IMR-90 (cell line): ENCODE results near the gene MAP3K3. TPM values are rescaled to one million over a fixed set of nuclear protein-coding genes. Genes with fewer than 3 reads are reported as not detected.

ENCODE experiments used
- ATAC-seq: fragments of 200-7000 bp; cut with Tn5 transposase; 2 replicates; pipeline ENCODE4 v1.9.1; 2020; ENCODE audit warnings: low read depth, mild to moderate bottlenecking, moderate library complexity
- BruUV-seq: library from RNA; stranded (reverse); fragments of 400-500 nt; replicated peaks from 2 replicates; lab custom pipeline; 2021; lab: Mats Ljungman, UMichigan
- CTCF ChIA-PET: fragments of 300-600 bp; formaldehyde crosslinking; extraction: SDS; loops from one replicate; lab custom pipeline; 2021; ENCODE audit warnings: antibody characterized with exemption; lab: Yijun Ruan, JAX
- POLR2A ChIA-PET: fragments of 300-600 bp; sonication (Branson Sonifier 250); formaldehyde crosslinking; loops from one replicate; lab custom pipeline; 2022; ENCODE audit warnings: antibody characterized with exemption; ENCODE audit not compliant: unreplicated experiment; lab: Charles Lee
- DNase-seq: peaks from one replicate; pipeline ENCODE4 v3.0.0; 2013
- H2AFZ ChIP-seq: replicated peaks from 2 replicates; pipeline ENCODE3; 2013; ENCODE audit warnings: low read length, mild to moderate bottlenecking; ENCODE audit not compliant: poor library complexity
- H2AK5ac ChIP-seq: 2 replicates; pipeline ENCODE4 v1.6.1; 2013; ENCODE audit warnings: low read depth, low read length, inconsistent platforms
- H2AK9ac ChIP-seq: replicated peaks from 2 replicates; pipeline ENCODE3; 2013; ENCODE audit warnings: mild to moderate bottlenecking, low read depth, low read length, moderate library complexity; ENCODE audit not compliant: poor library complexity
- H2BK120ac ChIP-seq: 2 replicates; pipeline ENCODE4 v1.6.1; 2013; ENCODE audit warnings: low read depth, low read length, inconsistent platforms
- H2BK15ac ChIP-seq: 3 replicates; pipeline ENCODE4 v1.6.1; 2013; ENCODE audit warnings: low read depth, low read length, inconsistent platforms
- H2BK20ac ChIP-seq: 2 replicates; pipeline ENCODE4 v1.6.1; 2013; ENCODE audit warnings: low read depth, mild to moderate bottlenecking, inconsistent platforms, low read length, moderate library complexity
- H2BK5ac ChIP-seq: 2 replicates; pipeline ENCODE4 v1.6.1; 2013; ENCODE audit warnings: mild to moderate bottlenecking, low read depth, low read length, inconsistent platforms; ENCODE audit not compliant: poor library complexity, severe bottlenecking
- H3K14ac ChIP-seq: replicated peaks from 2 replicates; pipeline ENCODE4 v1.6.1; 2013; ENCODE audit warnings: low read depth, low read length, inconsistent platforms
- H3K18ac ChIP-seq: 2 replicates; pipeline ENCODE4 v1.6.1; 2013; ENCODE audit warnings: low read depth, low read length, control low read depth
- H3K23ac ChIP-seq: 2 replicates; pipeline ENCODE4 v1.6.1; 2013; ENCODE audit warnings: low read depth, low read length, inconsistent platforms
- H3K27ac ChIP-seq: 2 replicates; pipeline ENCODE4 v1.5.1; 2013; ENCODE audit warnings: mild to moderate bottlenecking, control low read depth, low read length; ENCODE audit not compliant: insufficient read depth
- H3K27me3 ChIP-seq: 2 replicates; pipeline ENCODE4 v1.6.1; 2013; ENCODE audit warnings: low read length; ENCODE audit not compliant: control insufficient read depth, insufficient read depth
- H3K36me3 ChIP-seq: 2 replicates; pipeline ENCODE4 v1.6.1; 2013; ENCODE audit warnings: low read length, mixed read lengths; ENCODE audit not compliant: control insufficient read depth, insufficient read depth
- H3K4ac ChIP-seq: 2 replicates; pipeline ENCODE4 v1.6.1; 2013; ENCODE audit warnings: low read depth, low read length, inconsistent platforms
- H3K4me1 ChIP-seq: 2 replicates; pipeline ENCODE4 v1.6.1; 2013; ENCODE audit warnings: low read length, mixed read lengths; ENCODE audit not compliant: control insufficient read depth, insufficient read depth
- H3K4me2 ChIP-seq: 2 replicates; pipeline ENCODE4 v1.6.1; 2013; ENCODE audit warnings: low read depth, mild to moderate bottlenecking, control low read depth, low read length, moderate library complexity
- H3K4me3 ChIP-seq: 2 replicates; pipeline ENCODE4 v1.5.1; 2013; ENCODE audit warnings: low read depth, mild to moderate bottlenecking, control low read depth, low read length, moderate library complexity; ENCODE audit not compliant: insufficient read depth
- H3K56ac ChIP-seq: 2 replicates; pipeline ENCODE4 v1.6.1; 2013; ENCODE audit warnings: low read length, inconsistent platforms; ENCODE audit not compliant: insufficient read depth; ENCODE audit errors: extremely low read depth
- H3K79me1 ChIP-seq, 2 experiments: 2 replicates each; pipeline ENCODE4 v1.6.1; 2013; ENCODE audit warnings: low read length in 2 of 2, inconsistent platforms in 1 of 2, low read depth in 1 of 2
- H3K9ac ChIP-seq: 2 replicates; pipeline ENCODE4 v1.6.1; 2013; ENCODE audit warnings: low read depth, low read length, control low read depth
- H3K9me1 ChIP-seq: 2 replicates; pipeline ENCODE4 v1.6.1; 2013; ENCODE audit warnings: low read length, inconsistent platforms; ENCODE audit not compliant: insufficient read depth
- H3K9me3 ChIP-seq: 2 replicates; pipeline ENCODE4 v1.6.1; 2013; ENCODE audit warnings: low read length; ENCODE audit not compliant: control insufficient read depth, insufficient read depth
- H4K20me1 ChIP-seq: 2 replicates; pipeline ENCODE4 v1.6.1; 2013; ENCODE audit warnings: low read length, inconsistent platforms; ENCODE audit not compliant: insufficient read depth
- H4K5ac ChIP-seq: 2 replicates; pipeline ENCODE4 v1.6.1; 2013; ENCODE audit warnings: mild to moderate bottlenecking, low read depth, low read length, control low read depth
- H4K8ac ChIP-seq, 2 experiments: 2 replicates each; pipeline ENCODE4 v1.6.1; 2013; ENCODE audit warnings: low read depth in 2 of 2, low read length in 2 of 2, control low read depth in 1 of 2, inconsistent platforms in 1 of 2
- H4K91ac ChIP-seq: 2 replicates; pipeline ENCODE4 v1.6.1; 2013; ENCODE audit warnings: low read depth, low read length, inconsistent platforms; ENCODE audit not compliant: insufficient read depth
- BHLHE40 ChIP-seq: fragments of 150-350 bp; IDR thresholded peaks from 2 replicates; pipeline ENCODE4 v1.6.1; 2016; ENCODE audit warnings: mild to moderate bottlenecking, low read depth, low read length
- CEBPB ChIP-seq: IDR thresholded peaks from 2 replicates; pipeline ENCODE4 v1.6.1; 2012; ENCODE audit warnings: low read depth, low read length, improper control_type of control experiment
- CHD1 ChIP-seq: IDR thresholded peaks from 2 replicates; pipeline ENCODE4 v1.6.1; 2012; ENCODE audit warnings: low read depth, low read length, improper control_type of control experiment
- FOS ChIP-seq: fragments of 150-350 bp; IDR thresholded peaks from 2 replicates; pipeline ENCODE4 v1.6.1; 2016; ENCODE audit warnings: low read depth, low read length
- MAZ ChIP-seq: IDR thresholded peaks from 2 replicates; pipeline ENCODE4 v1.6.1; 2012; ENCODE audit warnings: low read depth, mild to moderate bottlenecking, low read length, improper control_type of control experiment, moderate library complexity, borderline replicate concordance
- MXI1 ChIP-seq: IDR thresholded peaks from 2 replicates; pipeline ENCODE4 v1.6.1; 2012; ENCODE audit warnings: low read depth, mild to moderate bottlenecking, low read length, moderate library complexity, borderline replicate concordance
- NFE2L2 ChIP-seq: fragments of 150-350 bp; IDR thresholded peaks from 2 replicates; pipeline ENCODE4 v1.6.1; 2016; ENCODE audit warnings: low read depth, mild to moderate bottlenecking, low read length
- POLR2A ChIP-seq: IDR thresholded peaks from 2 replicates; pipeline ENCODE4 v1.6.1; 2012; ENCODE audit warnings: mild to moderate bottlenecking, low read depth, low read length
- RAD21 ChIP-seq: IDR thresholded peaks from 2 replicates; pipeline ENCODE4 v1.6.1; 2012; ENCODE audit warnings: low read length, improper control_type of control experiment
- RCOR1 ChIP-seq: IDR thresholded peaks from 2 replicates; pipeline ENCODE4 v1.6.1; 2012; ENCODE audit warnings: mild to moderate bottlenecking, low read length, improper control_type of control experiment; ENCODE audit not compliant: insufficient replicate concordance
- RFX5 ChIP-seq: IDR thresholded peaks from 2 replicates; pipeline ENCODE4 v1.8.0; 2012; ENCODE audit warnings: low read depth, mild to moderate bottlenecking, low read length, moderate library complexity
- SMC3 ChIP-seq: fragments of 150-350 bp; IDR thresholded peaks from 2 replicates; pipeline ENCODE4 v1.6.1; 2016; ENCODE audit warnings: low read depth, mild to moderate bottlenecking, antibody characterized with exemption, low read length, moderate library complexity
- WGBS, 2 experiments: methylation state at CpG; one replicate each; pipeline versions ENCODE4 v1.1.5 to v1.1.7; 2013; ENCODE audit warnings: missing lambda C conversion rate in 2 of 2; ENCODE audit not compliant: insufficient read length in 1 of 2; ENCODE audit errors: extremely low coverage in 2 of 2; 5-methylcytosine and 5-hydroxymethylcytosine counted together
- dilution Hi-C: fragments of 300-500 bp; cut with HindIII; formaldehyde crosslinking; loops from one replicate; pipeline ENCODE4 v1.14.3; 2018; ENCODE audit warnings: low sequenced_read_pairs; ENCODE audit not compliant: unreplicated experiment
- in situ Hi-C: fragments of 300-500 bp; cut with MboI; formaldehyde crosslinking; loops from 3 replicates; pipeline ENCODE4 v1.14.3; 2019; ENCODE audit warnings: low sequenced_read_pairs, inconsistent platforms, mixed read lengths
- intact Hi-C: fragments of 100-400 bp; cut with micrococcal nuclease; formaldehyde crosslinking; loops from 2 replicates; pipeline ENCODE4 v1.10.0; 2022
- polyA plus RNA-seq, 3 experiments: library from polyadenylated mRNA; depleted of rRNA; stranded (reverse); fragments of >200 nt; gene quantifications; 2 replicates each; pipeline ENCODE4 v1.2.3, GENCODE V29; 2012; ENCODE audit warnings: low replicate concordance in 1 of 3
- total RNA-seq: library from RNA; depleted of rRNA; stranded (reverse); fragments of >200 nt; gene quantifications from 2 replicates; pipeline ENCODE4 v1.2.3, GENCODE V29; 2012
- TF ChIP-seq, protein P1 (sequence below): fragments of 150-350 bp; IDR thresholded peaks from 2 replicates; pipeline ENCODE4 v1.6.1; 2016; ENCODE audit warnings: low read depth, mild to moderate bottlenecking, low read length, moderate library complexity, borderline replicate concordance
- TF ChIP-seq, protein P2 (sequence below): conservative IDR thresholded peaks from 2 replicates; pipeline ENCODE4 v1.5.1; 2012; ENCODE audit warnings: mild to moderate bottlenecking, low read depth, low read length, improper control_type of control experiment

MAP3K3 gene
- total and polyA plus RNA-seq, 2 of the 4 experiments (the other 2 are of a cell fraction), result 19.1 to 25.6 TPM

DNA sequence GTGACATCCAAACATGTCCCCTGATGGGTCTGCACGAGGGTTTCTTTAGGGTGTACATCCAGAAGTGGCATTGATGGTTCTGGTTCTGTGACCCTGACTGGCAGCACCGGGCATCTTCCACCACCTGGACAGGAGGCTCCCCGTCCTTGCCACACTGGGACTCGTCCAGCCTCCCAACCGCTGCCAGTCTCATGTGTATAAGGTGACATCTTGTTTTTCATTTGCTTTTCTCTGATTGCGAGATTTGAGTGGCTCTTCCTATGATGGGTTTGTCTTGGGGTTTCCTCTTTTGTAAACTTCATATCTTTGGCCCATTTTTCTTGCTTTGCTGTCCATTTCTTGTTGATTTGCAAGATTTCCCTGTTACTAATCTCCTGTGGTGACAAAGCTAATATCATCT lies 86.9 kb downstream of the MAP3K3 start:
- no CpG with 5 or more reads among the region's 6 CpGs for WGBS, 2 experiments

More for the DNA sequence above, 86.9 kb downstream of the MAP3K3 start:
- H3K23ac ChIP-seq, result no peak overlapping the region
- TF ChIP-seq RAD21 (no peak), SMC3 (no peak), MXI1 (no peak), RFX5 (no peak), MAZ (no peak), CHD1 (no peak), CEBPB (no peak), RCOR1 (no peak), BHLHE40 (no peak), FOS (no peak), NFE2L2 (no peak), POLR2A (no peak)
- TF ChIP-seq, protein P1, sequence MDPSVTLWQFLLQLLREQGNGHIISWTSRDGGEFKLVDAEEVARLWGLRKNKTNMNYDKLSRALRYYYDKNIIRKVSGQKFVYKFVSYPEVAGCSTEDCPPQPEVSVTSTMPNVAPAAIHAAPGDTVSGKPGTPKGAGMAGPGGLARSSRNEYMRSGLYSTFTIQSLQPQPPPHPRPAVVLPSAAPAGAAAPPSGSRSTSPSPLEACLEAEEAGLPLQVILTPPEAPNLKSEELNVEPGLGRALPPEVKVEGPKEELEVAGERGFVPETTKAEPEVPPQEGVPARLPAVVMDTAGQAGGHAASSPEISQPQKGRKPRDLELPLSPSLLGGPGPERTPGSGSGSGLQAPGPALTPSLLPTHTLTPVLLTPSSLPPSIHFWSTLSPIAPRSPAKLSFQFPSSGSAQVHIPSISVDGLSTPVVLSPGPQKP, result no peak
- TF ChIP-seq, protein P2, sequence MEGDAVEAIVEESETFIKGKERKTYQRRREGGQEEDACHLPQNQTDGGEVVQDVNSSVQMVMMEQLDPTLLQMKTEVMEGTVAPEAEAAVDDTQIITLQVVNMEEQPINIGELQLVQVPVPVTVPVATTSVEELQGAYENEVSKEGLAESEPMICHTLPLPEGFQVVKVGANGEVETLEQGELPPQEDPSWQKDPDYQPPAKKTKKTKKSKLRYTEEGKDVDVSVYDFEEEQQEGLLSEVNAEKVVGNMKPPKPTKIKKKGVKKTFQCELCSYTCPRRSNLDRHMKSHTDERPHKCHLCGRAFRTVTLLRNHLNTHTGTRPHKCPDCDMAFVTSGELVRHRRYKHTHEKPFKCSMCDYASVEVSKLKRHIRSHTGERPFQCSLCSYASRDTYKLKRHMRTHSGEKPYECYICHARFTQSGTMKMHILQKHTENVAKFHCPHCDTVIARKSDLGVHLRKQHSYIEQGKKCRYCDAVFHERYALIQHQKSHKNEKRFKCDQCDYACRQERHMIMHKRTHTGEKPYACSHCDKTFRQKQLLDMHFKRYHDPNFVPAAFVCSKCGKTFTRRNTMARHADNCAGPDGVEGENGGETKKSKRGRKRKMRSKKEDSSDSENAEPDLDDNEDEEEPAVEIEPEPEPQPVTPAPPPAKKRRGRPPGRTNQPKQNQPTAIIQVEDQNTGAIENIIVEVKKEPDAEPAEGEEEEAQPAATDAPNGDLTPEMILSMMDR, result no peak
- no peak overlapping the region for H2BK20ac ChIP-seq
- ChIA-PET POLR2A (no interaction called here), CTCF (no interaction called here)
- H4K8ac ChIP-seq, result no peak overlapping the region
- in situ Hi-C loops (no loop called here), dilution Hi-C loops (no loop called here), intact Hi-C loops (no loop called here)
- no peaks in the 10 kb centered on the region for H3K9me3 ChIP-seq
- H3K14ac ChIP-seq, result no peak overlapping the region
- H3K79me1 ChIP-seq, result no peaks in the 10 kb centered on the region; a peak in 1 of 4 replicates
- no peak overlapping the region for H3K4me3 ChIP-seq
- H2BK15ac ChIP-seq, result no peak overlapping the region
- no TSS peak for BruUV-seq
- H2BK5ac ChIP-seq, result no peak overlapping the region
- no peak overlapping the region for H4K5ac ChIP-seq
- H3K9ac ChIP-seq, result no peak overlapping the region
- no peak overlapping the region for H2AFZ ChIP-seq
- H3K36me3 ChIP-seq, result peaks cover 46% of the 10 kb centered on the region
- no peak overlapping the region for H3K27ac ChIP-seq
- H4K20me1 ChIP-seq, result no peaks in the 10 kb centered on the region; the same call in 1 of the 2 replicates
- H2AK9ac ChIP-seq, result no peak overlapping the region
- H3K27me3 ChIP-seq, result no peaks in the 10 kb centered on the region
- H3K4me2 ChIP-seq, result no peak overlapping the region
- H3K56ac ChIP-seq, result no peak overlapping the region
- peaks cover 4% of the 10 kb centered on the region; the same call in 1 of the 2 replicates for H3K9me1 ChIP-seq
- H4K91ac ChIP-seq, result no peak overlapping the region
- no peak overlapping the region for H2AK5ac ChIP-seq
- no peak overlapping the region for H3K18ac ChIP-seq
- no peaks in the 10 kb centered on the region for H3K4me1 ChIP-seq
- ATAC-seq (no peak), DNase-seq (no peak)
- H2BK120ac ChIP-seq, result no peak overlapping the region
- H3K4ac ChIP-seq, result no peak overlapping the region
